ENCODE data around the gene SSTR3.
"Not testable (repeated sequence)": the region's sequence is repeated elsewhere in the genome, so short reads cannot be mapped to it uniquely, and the experiment has no call there.

SSTR3 gene

DNA sequence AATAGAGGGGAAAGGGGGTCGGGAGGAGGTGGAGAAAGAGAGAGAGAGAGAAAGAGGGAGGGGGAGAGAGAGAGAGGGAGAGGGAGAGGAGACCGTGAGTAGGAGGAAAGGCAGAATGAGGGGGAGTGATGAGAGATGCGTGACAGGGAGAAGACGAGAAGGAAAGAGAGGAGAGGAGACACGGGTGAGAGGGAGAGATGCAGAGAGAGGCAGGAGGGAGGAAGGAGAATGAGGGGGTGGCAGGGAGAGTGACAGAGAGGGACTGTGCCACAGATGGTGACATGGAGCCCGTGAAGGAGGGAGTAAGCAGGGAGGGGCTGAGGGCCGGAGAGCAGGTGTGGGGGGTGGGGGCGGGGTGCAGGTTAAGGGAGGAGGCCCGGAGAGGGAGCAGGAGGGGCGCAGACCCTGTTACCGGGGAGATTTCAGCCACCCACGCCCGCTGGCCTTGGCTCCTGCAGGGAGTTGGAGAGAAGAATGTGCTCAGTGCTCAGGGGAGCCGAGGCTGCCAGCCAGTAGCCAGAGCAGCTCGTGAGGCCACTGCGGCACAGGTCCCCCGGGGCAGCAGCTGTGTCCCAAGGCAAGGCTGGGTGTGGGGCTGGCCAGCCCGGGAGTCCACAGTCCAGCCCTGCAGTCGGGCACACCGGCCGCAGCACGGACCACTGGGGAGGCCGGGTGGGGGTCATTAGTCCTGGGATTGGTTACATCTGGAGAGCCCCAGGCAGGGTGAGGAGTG lies at the start of gene SSTR3:
SSTR3 (minus strand) TSS at position 304 of the 733 bp plus-strand sequence. CDS start 4,674 bp downstream, outside the sequence.
- DNase-seq (ENCODE audit: low read depth in 3 of 3) = no peak

GRCh38 chr22:37260901-37261336 lies 48.6 kb upstream of the SSTR3 start:
- peak in 1 of 3 experiments; percentile 52 for DNase-seq (ENCODE audit: low read depth in 3 of 3)

DNA sequence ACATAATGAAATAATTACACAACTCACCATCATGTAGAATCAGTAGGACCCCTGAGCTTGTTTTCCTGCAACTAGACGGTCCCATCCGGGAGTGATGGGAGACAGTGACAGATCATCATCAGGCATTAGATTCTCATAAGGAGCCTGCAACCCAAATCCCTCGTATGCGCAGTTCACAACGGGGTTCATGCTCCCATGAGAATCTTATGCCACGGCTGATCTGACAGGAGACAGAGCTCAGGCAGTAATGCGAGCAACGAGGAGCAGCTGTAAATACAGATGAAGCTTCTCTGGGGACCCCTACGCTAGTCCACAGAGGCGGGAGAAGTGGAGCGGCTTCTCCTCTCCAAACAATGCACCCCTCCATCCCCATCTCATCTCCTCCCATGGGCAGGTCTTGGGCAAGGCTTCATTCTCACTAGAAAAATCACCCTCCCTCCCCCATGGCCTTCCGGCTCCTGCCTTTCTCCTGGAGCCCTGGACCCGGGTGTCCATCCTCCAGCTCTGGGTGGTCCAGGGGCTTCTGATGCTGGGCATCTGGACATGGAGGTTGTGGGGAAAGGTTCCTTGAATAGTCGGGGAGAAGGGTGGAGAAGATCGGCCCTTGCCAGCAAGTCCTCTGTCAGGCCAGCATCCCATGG lies 48.0 kb upstream of the SSTR3 start:
- DNase-seq (ENCODE audit: low read depth in 3 of 3) = no peak

DNA sequence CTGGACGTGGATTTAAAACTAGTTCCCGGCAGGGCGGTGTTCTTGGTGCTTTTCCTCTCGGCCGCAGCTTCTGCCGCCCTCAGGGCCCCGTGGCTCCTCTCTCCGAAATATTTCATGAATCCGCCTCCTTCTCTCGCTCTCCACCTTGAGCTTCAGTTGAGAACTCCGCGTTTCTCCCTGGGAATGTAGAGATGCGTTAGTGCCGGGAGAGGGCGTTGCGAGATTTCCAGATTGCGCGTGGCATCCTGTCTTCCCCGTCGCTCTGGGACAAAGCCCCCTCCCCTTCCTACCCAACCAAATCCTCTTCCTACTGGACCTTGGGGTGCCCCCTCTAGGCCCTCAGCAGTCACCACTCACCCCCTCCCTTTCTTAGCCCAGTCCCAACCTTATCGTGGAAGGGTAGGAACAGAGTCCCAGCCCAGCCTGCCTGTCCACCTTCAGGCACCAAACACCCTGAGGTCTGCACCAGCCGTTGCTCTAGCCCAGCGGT lies 47.3 kb upstream of the SSTR3 start:
- no peak for DNase-seq (ENCODE audit: low read depth in 3 of 3)

- no peak for DNase-seq (ENCODE audit: low read depth in 3 of 3)
These were observed 46.6 kb upstream of the SSTR3 start for GRCh38 chr22:37258753-37259401.

DNA sequence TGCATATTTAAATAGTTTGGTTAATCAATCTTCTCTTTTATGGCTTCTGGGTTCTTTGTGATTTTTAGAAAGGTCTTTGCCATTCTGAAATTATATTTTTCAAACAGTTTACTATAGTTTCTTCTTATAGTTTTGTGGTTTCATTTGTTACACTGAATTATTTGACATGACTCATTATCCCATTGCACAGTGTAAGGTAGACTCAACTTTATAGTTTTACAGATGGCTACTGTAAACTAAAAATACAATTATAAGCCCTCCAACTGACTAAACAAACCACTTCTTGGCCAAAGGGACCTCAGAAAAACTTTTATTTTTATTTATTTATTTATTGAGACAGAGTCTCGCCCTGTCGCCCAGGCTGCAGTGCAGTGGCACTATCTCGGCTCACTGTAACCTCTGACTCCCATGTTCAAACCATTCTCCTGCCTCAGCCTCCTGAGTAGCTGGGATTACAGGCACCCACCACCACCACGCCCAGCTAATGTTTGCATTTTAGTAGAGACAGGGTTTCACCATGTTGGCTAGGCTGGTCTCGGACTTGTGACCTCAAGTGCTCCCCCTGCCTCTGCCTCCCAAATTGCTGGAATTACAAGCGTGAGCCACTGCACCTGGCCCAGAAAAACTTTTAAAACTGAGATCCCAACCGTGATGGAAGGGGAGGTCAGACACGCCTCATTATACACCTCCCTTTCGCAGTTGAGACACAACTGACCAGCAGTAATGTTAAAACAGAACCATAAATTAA lies 45.9 kb upstream of the SSTR3 start:
- DNase-seq (ENCODE audit: low read depth in 3 of 3) = no peak

GRCh38 chr22:37256075-37256726 lies 43.9 kb upstream of the SSTR3 start:
- no peak for DNase-seq (ENCODE audit: low read depth in 3 of 3)

DNA sequence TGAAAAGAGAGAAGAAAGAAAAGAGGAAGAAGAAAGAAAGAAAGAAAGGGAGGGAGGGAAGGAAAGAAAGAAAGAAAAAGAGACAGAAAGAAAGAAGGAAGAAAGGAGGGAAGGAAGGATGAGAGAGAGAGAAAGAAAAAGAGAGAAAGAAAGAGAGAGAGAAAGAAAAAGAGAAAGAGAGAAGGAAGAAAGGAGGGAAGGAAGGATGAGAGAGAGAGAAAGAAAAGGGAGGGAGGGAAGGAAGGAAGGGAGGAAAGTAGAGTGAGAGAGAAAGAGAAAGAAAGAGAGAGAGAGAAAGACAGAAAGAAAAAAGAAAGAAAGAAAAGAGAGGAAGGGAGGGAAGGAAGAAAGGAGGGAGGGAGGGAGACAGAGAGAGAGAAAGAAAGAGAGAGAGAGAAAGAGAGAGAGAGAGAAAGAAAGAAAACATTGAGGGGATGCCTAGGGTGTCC lies 43.3 kb upstream of the SSTR3 start:
- DNase-seq (ENCODE audit: low read depth in 3 of 3) = no peak

DNA sequence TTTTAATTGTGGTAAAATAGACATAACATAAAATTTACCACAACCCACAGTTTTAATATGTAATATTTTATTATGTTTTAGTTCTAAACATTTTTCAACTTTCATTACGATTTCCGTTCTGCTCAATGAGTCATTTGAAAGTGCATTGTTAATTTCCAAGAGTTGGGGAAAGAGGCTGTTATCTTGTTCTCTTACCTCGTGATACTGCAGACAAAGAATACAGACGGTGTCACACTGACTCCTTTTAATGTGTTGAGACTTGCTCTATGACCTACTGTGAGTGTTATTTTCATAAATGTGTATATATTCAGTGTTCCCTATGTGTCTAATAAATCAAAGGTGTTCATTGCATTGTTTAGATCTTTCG lies 42.6 kb upstream of the SSTR3 start:
- no peak for DNase-seq (ENCODE audit: low read depth in 3 of 3)

DNA sequence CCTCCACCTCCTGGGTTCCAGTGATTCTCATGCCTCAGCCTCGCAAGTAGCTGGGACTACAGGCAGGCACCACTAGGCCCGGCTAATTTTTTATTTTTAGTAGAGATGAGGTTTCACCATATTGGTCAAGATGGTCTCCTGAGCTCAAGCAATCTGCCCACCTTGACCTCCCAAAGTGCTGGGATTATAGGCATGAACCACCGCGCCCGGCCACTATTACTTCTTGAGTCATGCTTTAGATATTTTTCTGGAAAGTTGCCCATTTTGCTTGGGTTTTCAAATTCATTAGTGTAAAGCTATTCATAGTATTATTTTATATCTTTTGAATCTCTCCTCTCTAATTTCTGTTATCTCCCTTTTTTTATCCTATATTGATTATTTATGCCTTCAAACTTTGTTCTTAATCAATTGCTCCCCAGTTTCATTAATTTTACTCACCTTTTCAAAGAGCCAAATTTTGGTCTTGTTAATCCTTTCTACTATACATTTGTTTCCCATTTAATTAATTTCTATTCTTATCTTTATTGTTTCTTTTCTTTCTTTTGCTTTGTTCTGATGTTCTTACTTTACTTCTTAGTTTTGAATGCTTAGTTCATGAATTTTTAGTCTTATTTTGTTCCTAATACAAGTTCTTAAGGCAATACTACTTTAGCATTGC lies 42.1 kb upstream of the SSTR3 start:
- no peak for DNase-seq (ENCODE audit: low read depth in 3 of 3)

DNA sequence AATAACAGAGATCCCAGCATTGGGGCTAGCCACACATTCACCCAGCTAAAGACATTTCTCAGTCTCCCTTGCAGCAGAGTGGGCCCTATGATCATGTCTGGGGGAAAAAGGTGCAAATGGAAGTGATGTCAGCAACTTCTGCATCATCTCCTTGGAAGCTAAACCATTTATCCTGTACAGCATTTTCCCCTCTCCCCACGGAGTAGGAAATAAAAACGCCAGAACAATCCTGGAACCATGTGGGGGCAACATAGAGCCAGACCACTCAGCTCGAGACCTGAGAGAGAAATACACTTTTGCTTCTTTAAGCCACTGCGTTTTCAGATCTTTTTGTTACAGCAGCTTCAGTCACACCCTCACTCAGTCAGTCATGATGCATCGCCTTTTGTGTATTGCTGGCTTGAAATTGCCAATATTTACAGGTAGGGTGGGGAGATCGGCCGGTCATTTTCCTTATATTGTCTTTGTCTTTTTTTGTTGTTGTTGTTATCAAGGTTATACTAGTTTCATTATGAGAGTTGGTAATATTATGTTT lies 40.9 kb upstream of the SSTR3 start:
- no peak for DNase-seq (ENCODE audit: low read depth in 3 of 3)

GRCh38 chr22:37251836-37252235 lies 39.6 kb upstream of the SSTR3 start:
- DNase-seq (ENCODE audit: low read depth in 3 of 3) = not testable (repeated sequence)

DNA sequence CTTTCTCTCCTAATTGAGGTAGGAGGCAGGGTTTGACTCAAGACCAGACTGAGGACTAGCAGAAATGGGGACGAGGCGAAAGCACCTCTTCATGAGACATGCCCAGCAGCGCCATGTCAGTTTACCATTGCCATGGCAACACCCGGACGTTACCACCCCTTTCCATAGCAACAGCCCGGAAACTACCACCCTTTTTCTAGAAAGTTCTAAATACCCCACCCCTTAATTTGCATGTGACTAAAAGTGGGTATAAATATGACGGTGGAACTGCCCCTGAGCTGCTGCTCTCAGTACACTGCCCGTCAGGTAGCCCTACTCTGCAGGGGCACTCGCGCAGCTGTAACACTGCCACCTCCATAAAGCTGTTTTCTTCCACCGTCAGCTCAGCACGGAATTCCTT lies 37.7 kb upstream of the SSTR3 start:
- DNase-seq (ENCODE audit: low read depth in 3 of 3) = no peak

DNA sequence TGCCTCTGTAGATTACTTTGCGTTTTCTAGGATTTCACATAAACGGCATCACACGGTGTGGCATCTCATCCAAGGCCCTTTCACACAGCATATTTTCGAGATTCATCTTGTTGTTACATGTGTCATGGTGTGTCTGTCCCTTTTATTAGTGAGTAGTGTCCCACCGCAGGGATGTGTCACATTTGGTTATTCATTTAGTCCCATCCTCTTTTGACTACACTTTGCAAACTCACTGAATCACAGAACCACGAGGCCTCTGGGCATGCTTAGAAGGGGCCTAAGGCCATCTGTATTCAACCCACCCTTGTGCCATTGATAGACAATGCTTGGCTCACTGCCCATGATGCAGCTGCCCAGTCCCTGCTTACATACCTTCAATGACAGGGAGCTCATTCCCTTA lies 36.0 kb upstream of the SSTR3 start:
- no peak for DNase-seq (ENCODE audit: low read depth in 3 of 3)

- DNase-seq (ENCODE audit: low read depth in 3 of 3) = no peak
These were observed 33.5 kb upstream of the SSTR3 start for GRCh38 chr22:37245740-37246139.

- DNase-seq (ENCODE audit: low read depth in 3 of 3) = no peak
These were observed 32.8 kb upstream of the SSTR3 start for GRCh38 chr22:37244922-37245722.

- DNase-seq (ENCODE audit: low read depth in 3 of 3) = peak; percentile 81 to 82 (median 82)
These were observed 32.0 kb upstream of the SSTR3 start, which contains the start of gene RAC2 for GRCh38 chr22:37244114-37244921. TSS of gene RAC2 (minus strand) at chr22:37244269. CDS start at chr22:37244148, 121 bp downstream.

GRCh38 chr22:37243402-37244113 lies 31.3 kb upstream of the SSTR3 start:
- DNase-seq (ENCODE audit: low read depth in 3 of 3) = no peak
